ENCODE measurements around the gene PAPSS1.
A peak's percentile ranks its signal among the peaks of the same experiment; 100 is the strongest.
"Not testable (repeated sequence)": the region's sequence is repeated elsewhere in the genome, so short reads cannot be mapped to it uniquely, and the experiment has no call there.

Gene PAPSS1

DNA sequence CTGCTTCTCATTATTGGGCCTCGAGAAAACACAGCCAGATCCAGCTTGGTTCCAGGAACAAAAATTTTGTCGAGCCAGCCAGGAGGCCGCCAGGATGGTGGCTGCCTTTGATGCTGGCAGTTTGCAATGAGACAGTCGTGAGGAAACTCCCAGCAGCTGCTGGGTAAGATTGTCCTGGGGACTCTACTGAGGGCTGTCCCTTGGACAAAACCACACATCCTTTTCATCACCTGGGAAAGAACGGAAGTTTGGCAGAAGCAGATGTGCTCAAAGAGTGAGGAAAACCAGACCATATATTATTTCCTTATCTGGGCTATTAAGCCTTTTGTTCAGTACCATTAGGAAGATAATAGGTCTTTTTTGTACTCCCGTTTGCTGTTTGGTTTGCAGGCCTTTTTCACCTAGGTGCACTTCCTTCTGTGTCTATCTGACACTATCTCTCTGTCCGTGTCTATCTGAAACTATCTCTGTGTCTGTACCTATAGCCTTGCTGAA is 13.4 kb upstream of the PAPSS1 start:
- DNase-seq (ENCODE audit: low read depth in 2 of 2): no peak
- TF ChIP-seq CTCF (IDR thresholded peaks at IDR 0.05; ENCODE audit: low read depth, low read length): no peak
- no peak overlapping the region for H3K4me3 ChIP-seq (replicated peaks in 1 of 2; ENCODE audit: low read depth in 2 of 2, low read length in 2 of 2)

DNA sequence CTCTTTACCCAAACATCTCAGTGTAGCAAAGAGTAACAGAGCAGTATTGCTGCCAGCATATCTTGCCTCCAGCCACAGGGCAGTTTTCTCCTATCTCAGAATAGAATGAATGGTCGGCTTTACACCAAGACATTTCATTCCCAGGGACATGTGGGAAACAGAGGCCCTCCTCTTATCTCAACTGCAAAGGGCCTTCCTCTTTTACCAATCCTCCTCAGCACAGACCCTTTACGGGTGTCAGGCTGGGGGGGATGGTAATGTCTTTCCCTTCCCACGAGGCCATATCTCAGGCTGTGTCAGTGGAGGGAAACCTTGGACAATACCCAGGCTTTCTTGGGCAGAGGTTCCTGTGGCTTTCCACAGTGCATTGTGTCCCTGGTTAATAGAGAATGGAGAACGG is 9.0 kb upstream of the PAPSS1 start:
- not testable (repeated sequence) for DNase-seq (ENCODE audit: low read depth in 2 of 2); H3K4me3 ChIP-seq (replicated peaks in 1 of 2; ENCODE audit: low read depth in 2 of 2, low read length in 2 of 2)

- not testable (repeated sequence) for DNase-seq (ENCODE audit: low read depth in 2 of 2); H3K4me3 ChIP-seq (replicated peaks in 1 of 2; ENCODE audit: low read depth in 2 of 2, low read length in 2 of 2)
Measured at GRCh38 chr4:107726131-107726925, 6.3 kb upstream of the PAPSS1 start.

DNA sequence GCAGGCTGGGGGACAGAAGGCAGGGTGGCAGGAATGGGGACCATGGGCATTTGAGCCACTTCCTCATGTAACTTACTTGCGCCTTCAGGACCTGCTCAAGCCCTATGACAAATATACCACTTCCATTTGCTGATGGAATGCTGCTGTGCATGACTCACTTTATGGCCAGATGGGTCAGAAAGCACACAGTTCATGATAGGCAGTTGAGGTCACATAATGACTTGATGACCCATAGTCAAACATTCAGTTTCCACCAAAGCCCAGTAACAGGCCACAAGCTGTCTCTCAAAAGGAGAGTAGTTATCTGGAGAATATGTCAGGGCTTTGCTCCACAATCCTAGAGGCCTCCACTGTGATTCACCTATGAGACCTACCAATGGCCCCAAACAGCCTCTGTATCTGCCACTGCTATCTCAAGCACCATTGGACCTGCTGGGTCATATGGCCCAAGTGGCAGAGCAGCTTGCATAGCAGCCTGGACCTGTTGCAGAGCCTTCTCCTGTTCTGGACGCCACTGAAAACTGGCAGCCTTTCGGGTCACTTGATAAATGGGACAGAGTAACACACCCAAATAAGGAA is 5.3 kb upstream of the PAPSS1 start:
- no peak overlapping the region for H3K4me3 ChIP-seq (replicated peaks in 1 of 2; ENCODE audit: low read depth in 2 of 2, low read length in 2 of 2)
- TF ChIP-seq CTCF (IDR thresholded peaks at IDR 0.05; ENCODE audit: low read depth, low read length): no peak
- peak in 1 of 2 donors; percentile 22 for DNase-seq (ENCODE audit: low read depth in 2 of 2)

DNA sequence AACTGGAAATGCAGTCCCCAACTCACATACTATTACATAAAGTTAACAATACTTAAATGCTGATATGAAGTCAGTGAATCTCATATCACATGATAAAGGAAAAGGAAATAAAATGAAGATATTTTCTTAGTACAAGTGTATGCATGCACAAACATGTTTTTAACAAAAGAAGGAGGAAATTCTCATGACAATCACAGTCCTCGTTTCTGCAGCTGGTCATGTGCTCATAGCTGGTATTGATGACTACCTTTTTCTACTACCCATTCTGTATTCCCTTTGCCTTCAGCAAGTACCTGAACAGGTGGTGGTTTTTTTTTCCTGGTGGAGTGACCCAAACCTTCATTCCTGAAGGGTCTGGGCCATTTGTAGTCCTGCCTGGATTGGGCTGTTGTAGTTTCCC is 3.3 kb upstream of the PAPSS1 start:
- not testable (repeated sequence) for DNase-seq (ENCODE audit: low read depth in 2 of 2); H3K4me3 ChIP-seq (replicated peaks in 1 of 2; ENCODE audit: low read depth in 2 of 2, low read length in 2 of 2)

GRCh38 chr4:107721436-107722100 is 1.5 kb upstream of the PAPSS1 start:
- no peak for TF ChIP-seq CTCF (IDR thresholded peaks at IDR 0.05; ENCODE audit: low read depth, low read length)
- DNase-seq (ENCODE audit: low read depth in 2 of 2): no peak
- H3K4me3 ChIP-seq (replicated peaks in 1 of 2; ENCODE audit: low read depth in 2 of 2, low read length in 2 of 2): no peak overlapping the region

GRCh38 chr4:107719207-107719921 is 670 bp downstream of the PAPSS1 start:
- DNase-seq (ENCODE audit: low read depth in 2 of 2): peak; percentile 34 to 36
- TF ChIP-seq CTCF (IDR thresholded peaks at IDR 0.05; ENCODE audit: low read depth, low read length): no peak
- H3K4me3 ChIP-seq (replicated peaks in 1 of 2; ENCODE audit: low read depth in 2 of 2, low read length in 2 of 2): peak overlapping the region; percentile 70 to 96
